ENCODE measurements around the gene SPATA24. TPM values are rescaled to one million over a fixed set of nuclear protein-coding genes. Genes with fewer than 3 reads are reported as not detected.

The SPATA24 gene
- total and polyA plus RNA-seq, 2 of the 13 experiments (the other 11 are each of a cell fraction or from before 2014, with no cell fraction given): 6.0 to 11.1 TPM

GRCh38 chr5:139431706-139432105, 27.8 kb upstream of the SPATA24 start:
- ChIA-PET CTCF (ENCODE audit: low intra/inter-chr PET ratio, low total read pairs) (no interaction called here), POLR2A (no interaction called here)
- in situ Hi-C loops (cut with HindIII; ENCODE audit: extremely low pct_ligation_motif_present, low pct_unique_long_range_greater_than_20kb): no loop called here

GRCh38 chr5:139430015-139430414, 26.1 kb upstream of the SPATA24 start:
- in situ Hi-C loops (cut with HindIII; ENCODE audit: extremely low pct_ligation_motif_present, low pct_unique_long_range_greater_than_20kb): no loop called here
- TF ChIP-seq SRY (CRISPR knock-in tag; IDR thresholded peaks at IDR 0.05): no peak
- TF ChIP-seq KLF11 (CRISPR knock-in tag; IDR thresholded peaks at IDR 0.05): no peak
- no peak for TF ChIP-seq XBP1 (CRISPR knock-in tag; IDR thresholded peaks at IDR 0.05)
- TF ChIP-seq NCOA1 (CRISPR knock-in tag; IDR thresholded peaks at IDR 0.05): no peak
- no peak for TF ChIP-seq PAX8 (CRISPR knock-in tag; IDR thresholded peaks at IDR 0.05; ENCODE audit: borderline replicate concordance)
- TF ChIP-seq ZMYM3 (CRISPR knock-in tag; IDR thresholded peaks at IDR 0.05): no peak
- TF ChIP-seq ZNF441 (CRISPR knock-in tag; IDR thresholded peaks at IDR 0.05; ENCODE audit: borderline replicate concordance): no peak
- no peak for TF ChIP-seq CENPT (CRISPR knock-in tag; IDR thresholded peaks at IDR 0.05; ENCODE audit: low read depth)
- no peak for TF ChIP-seq ZNF543 (CRISPR knock-in tag; IDR thresholded peaks at IDR 0.05)
- no peak for TF ChIP-seq ARNT2 (CRISPR knock-in tag; IDR thresholded peaks at IDR 0.05; ENCODE audit: low read depth)
- TF ChIP-seq ZNF430 (CRISPR knock-in tag; IDR thresholded peaks at IDR 0.05): no peak
- TF ChIP-seq ZNF3 (CRISPR knock-in tag; IDR thresholded peaks at IDR 0.05): no peak
- no peak for TF ChIP-seq ZNF597 (CRISPR knock-in tag; IDR thresholded peaks at IDR 0.05)
- no peak for TF ChIP-seq FOXC1 (CRISPR knock-in tag; IDR thresholded peaks at IDR 0.05; ENCODE audit: borderline replicate concordance)
- TF ChIP-seq SP140L (CRISPR knock-in tag; IDR thresholded peaks at IDR 0.05; ENCODE audit: borderline replicate concordance): no peak
- no peak for TF ChIP-seq CBX5 (CRISPR knock-in tag; IDR thresholded peaks at IDR 0.05; ENCODE audit: borderline replicate concordance)
- TF ChIP-seq ZBTB1 (CRISPR knock-in tag; IDR thresholded peaks at IDR 0.05; ENCODE audit: borderline replicate concordance): no peak
- no peak for TF ChIP-seq SALL1 (CRISPR knock-in tag; IDR thresholded peaks at IDR 0.05)
- no peak for TF ChIP-seq CENPBD1 (CRISPR knock-in tag; IDR thresholded peaks at IDR 0.05; ENCODE audit: borderline replicate concordance, low read depth)
- no peaks in the 10 kb centered on the region for H3K79me2 ChIP-seq (ENCODE audit: insufficient read depth, low read length)
- ChIA-PET POLR2A (interaction anchor here (1.3 to 1.7 kb wide), 2 partner anchors 9 to 73 kb away, joined by 4 to 5 read pairs; partner anchors contain the start of gene DNAJC18), CTCF (ENCODE audit: low intra/inter-chr PET ratio, low total read pairs) (no interaction called here)
- intact Hi-C loops (cut with micrococcal nuclease; ENCODE audit: unreplicated experiment): loop anchor here (10.0 kb wide), 1 partner anchor 315 kb away; no protein-coding TSS in a partner anchor
- H3K27me3 ChIP-seq (ENCODE audit: control insufficient read depth in 1 of 2, insufficient read depth in 2 of 2, low read length in 2 of 2): no peaks in the 10 kb centered on the region
- peaks cover 0 to 3% of the 10 kb centered on the region in 2 experiments; a peak in 1 of 5 replicates for H3K36me3 ChIP-seq (replicated peaks in 1 of 2; ENCODE audit: control insufficient read depth in 1 of 2, insufficient read depth in 2 of 2, low read length in 2 of 2)
- H4K20me1 ChIP-seq (ENCODE audit: insufficient read depth, low read length): no peaks in the 10 kb centered on the region
- no peak for DNase-seq (ENCODE audit: low spot score)
- no peak overlapping the region for H3K9ac ChIP-seq (ENCODE audit: insufficient read depth, low read depth, low read length)
- no peak overlapping the region for H2AFZ ChIP-seq (ENCODE audit: low read length)
- no peak overlapping the region for H3K4me2 ChIP-seq (ENCODE audit: low read depth, low read length)
- 84% methylated on average over 2 of the region's 2 CpGs for WGBS (ENCODE audit: low lambda C conversion rate)
- no peak for FAIRE-seq
- no peaks in the 10 kb centered on the region for H3K9me3 ChIP-seq (ENCODE audit: low read length)
- no TSS peak for BruUV-seq (replicated peaks)
- H3K4me1 ChIP-seq (ENCODE audit: insufficient read depth, low read length): no peaks in the 10 kb centered on the region
- no peak overlapping the region for H3K4me3 ChIP-seq (replicated peaks in 1 of 3; ENCODE audit: insufficient read depth in 1 of 3, low read depth in 2 of 3, low read length in 3 of 3)
- H3K27ac ChIP-seq (ENCODE audit: extremely low read length, insufficient read depth, low read length): no peak overlapping the region
- no peak for ATAC-seq

More at GRCh38 chr5:139431706-139432105, 27.8 kb upstream of the SPATA24 start:
- BruUV-seq (replicated peaks): no TSS peak
- no peaks in the 10 kb centered on the region for H3K27me3 ChIP-seq (ENCODE audit: control insufficient read depth in 1 of 2, insufficient read depth in 2 of 2, low read length in 2 of 2)
- no peaks in the 10 kb centered on the region for H3K4me1 ChIP-seq (ENCODE audit: insufficient read depth, low read length)
- H2AFZ ChIP-seq (ENCODE audit: low read length): no peak overlapping the region
- H3K79me2 ChIP-seq (ENCODE audit: insufficient read depth, low read length): no peaks in the 10 kb centered on the region
- no peak for ATAC-seq
- TF ChIP-seq ZNF816 (CRISPR knock-in tag; IDR thresholded peaks at IDR 0.05; ENCODE audit: borderline replicate concordance): no peak
- no peak for TF ChIP-seq ZFX (CRISPR knock-in tag; IDR thresholded peaks at IDR 0.05; ENCODE audit: low read depth)
- TF ChIP-seq CEBPG (CRISPR knock-in tag; IDR thresholded peaks at IDR 0.05): no peak
- no peak overlapping the region for H3K4me3 ChIP-seq (replicated peaks in 1 of 3; ENCODE audit: insufficient read depth in 1 of 3, low read depth in 2 of 3, low read length in 3 of 3)
- no peak overlapping the region for H3K4me2 ChIP-seq (ENCODE audit: low read depth, low read length)
- no peaks in the 10 kb centered on the region for H4K20me1 ChIP-seq (ENCODE audit: insufficient read depth, low read length)
- intact Hi-C loops (cut with micrococcal nuclease; ENCODE audit: unreplicated experiment): loop anchor here (10.0 kb wide), 1 partner anchor 313 kb away; no protein-coding TSS in a partner anchor
- no peaks in the 10 kb centered on the region for H3K9me3 ChIP-seq (ENCODE audit: low read length)
- WGBS (ENCODE audit: low lambda C conversion rate): 88% methylated on average over 1 of the region's 1 CpG
- no peak overlapping the region for H3K27ac ChIP-seq (ENCODE audit: extremely low read length, insufficient read depth, low read length)
- no peak for FAIRE-seq
- DNase-seq (ENCODE audit: low spot score): no peak
- H3K9ac ChIP-seq (ENCODE audit: insufficient read depth, low read depth, low read length): no peak overlapping the region
- H3K36me3 ChIP-seq (replicated peaks in 1 of 2; ENCODE audit: control insufficient read depth in 1 of 2, insufficient read depth in 2 of 2, low read length in 2 of 2): no peaks in the 10 kb centered on the region

Data from HepG2 (cell line).